Spleen (tissue), 3 donors: ENCODE measurements around the gene PSG2.
"Not testable (repeated sequence)": the region's sequence is repeated elsewhere in the genome, so short reads cannot be mapped to it uniquely, and the experiment has no call there.

Experiments
- POLR2A ChIP-seq, 3 donors: fragments of 450-650 bp; IDR thresholded peaks; one replicate each; pipeline ENCODE4 v1.5.1; 2017; ENCODE audit warnings: antibody characterized with exemption in 3 of 3, mild to moderate bottlenecking in 1 of 3
- POLR2AphosphoS5 ChIP-seq, 3 donors: sonication (generic); formaldehyde crosslinking; IDR thresholded peaks; one replicate each; pipeline ENCODE4 v1.5.1; 2017; ENCODE audit warnings: antibody characterized with exemption in 3 of 3

DNA sequence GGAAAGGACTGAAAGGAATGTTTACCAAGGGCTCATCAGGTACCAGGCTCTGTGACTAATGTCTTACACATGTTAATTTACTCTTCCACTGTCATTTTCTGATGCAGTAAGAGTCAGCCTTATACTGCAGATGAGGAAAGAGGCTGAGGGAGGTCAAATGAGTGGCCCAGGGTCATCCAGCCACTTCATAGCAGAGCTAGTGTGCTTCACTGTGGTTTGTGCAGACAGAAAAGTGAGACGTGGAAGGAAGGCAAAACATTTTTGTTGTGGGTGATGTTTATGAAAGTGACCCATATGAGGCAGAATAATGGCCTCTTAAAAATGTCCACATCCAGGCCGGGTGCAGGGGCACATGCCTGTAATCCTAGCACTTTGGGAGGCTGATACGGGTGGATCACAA is 22.2 kb downstream of the PSG2 start:
- TF ChIP-seq POLR2A, POLR2AphosphoS5 (IDR thresholded peaks at IDR 0.05): not testable (repeated sequence)
